ENCODE measurements around the gene NRXN3.

Gene NRXN3

DNA sequence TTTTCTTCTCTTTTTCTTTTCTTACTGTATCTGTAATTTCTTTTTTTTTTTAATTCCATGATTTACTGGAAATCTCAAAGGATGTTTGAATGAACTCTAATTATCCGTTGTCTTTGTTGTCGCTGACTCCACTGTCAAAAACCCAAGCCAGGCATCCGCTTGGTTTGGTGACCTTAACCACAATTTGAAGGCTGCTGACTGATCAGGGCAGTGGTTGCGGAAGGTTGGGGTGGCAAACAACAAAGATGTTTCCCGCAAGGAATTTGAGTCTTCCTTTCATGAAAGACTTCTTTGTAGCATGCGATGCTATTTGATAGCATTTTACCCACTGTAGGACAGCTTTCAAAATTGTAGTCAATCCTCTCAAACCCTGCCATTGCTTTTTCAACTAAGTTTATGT lies 1027.3 kb downstream of the NRXN3 start:
- TF ChIP-seq, protein P1, sequence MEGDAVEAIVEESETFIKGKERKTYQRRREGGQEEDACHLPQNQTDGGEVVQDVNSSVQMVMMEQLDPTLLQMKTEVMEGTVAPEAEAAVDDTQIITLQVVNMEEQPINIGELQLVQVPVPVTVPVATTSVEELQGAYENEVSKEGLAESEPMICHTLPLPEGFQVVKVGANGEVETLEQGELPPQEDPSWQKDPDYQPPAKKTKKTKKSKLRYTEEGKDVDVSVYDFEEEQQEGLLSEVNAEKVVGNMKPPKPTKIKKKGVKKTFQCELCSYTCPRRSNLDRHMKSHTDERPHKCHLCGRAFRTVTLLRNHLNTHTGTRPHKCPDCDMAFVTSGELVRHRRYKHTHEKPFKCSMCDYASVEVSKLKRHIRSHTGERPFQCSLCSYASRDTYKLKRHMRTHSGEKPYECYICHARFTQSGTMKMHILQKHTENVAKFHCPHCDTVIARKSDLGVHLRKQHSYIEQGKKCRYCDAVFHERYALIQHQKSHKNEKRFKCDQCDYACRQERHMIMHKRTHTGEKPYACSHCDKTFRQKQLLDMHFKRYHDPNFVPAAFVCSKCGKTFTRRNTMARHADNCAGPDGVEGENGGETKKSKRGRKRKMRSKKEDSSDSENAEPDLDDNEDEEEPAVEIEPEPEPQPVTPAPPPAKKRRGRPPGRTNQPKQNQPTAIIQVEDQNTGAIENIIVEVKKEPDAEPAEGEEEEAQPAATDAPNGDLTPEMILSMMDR (conservative IDR thresholded peaks at IDR 0.05; ENCODE audit: low read length): no peak
- DNase-seq (ENCODE audit: low read depth): no peak
- no peak overlapping the region for H3K4me3 ChIP-seq (ENCODE audit: low read length)

DNA sequence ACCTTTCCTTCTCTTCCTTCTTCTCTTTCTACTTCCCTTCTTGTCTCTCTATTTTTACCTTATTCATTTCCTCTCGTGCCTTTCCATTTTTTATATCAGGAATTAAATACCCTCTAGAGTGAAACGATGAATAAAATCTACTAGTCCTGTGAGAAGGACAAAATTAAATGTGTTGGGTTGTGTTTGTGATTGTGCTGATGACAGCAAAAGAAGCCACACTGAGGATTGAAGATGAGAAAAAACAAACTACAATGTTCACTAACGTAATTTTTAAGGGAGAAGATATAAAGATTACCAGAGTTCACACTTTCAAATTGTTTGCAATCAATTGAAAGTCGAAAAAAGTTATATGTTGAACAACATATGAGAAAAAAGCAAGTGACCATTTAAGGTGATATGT lies 1029.0 kb downstream of the NRXN3 start:
- TF ChIP-seq, protein P1 (conservative IDR thresholded peaks at IDR 0.05; ENCODE audit: low read length): no peak
- H3K4me3 ChIP-seq (ENCODE audit: low read length): no peak overlapping the region
- no peak for DNase-seq (ENCODE audit: low read depth)

DNA sequence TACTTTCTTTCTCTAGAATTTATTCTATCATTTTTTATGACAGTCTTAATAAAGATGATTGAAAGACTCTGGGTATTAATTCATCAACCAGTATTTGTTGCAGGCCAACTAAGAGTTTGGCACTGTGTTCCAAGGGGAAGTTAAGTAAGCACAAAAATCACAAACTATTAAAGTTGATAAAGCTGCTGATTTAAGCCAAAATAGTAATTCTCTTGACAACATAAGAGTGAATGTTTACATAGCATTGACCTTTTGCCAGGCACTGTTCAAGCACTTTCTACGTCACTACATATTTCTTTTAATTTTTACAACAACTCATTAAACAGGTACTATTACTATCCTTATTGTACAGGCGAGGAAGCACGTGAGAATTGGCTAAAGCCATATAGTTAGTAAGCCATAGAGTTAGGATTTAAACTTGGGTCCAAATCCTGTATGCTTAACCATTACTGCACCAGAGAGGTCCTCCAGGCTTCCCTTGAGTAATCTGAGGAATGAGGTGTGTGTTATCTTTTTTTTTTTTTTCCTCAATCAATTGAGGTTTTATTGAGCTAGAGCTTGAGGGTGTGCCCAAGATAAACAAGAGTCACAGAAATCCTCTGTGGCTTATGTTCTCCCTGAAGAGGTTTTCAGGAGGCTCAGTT lies 1031.5 kb downstream of the NRXN3 start:
- no peak for DNase-seq (ENCODE audit: low read depth)
- TF ChIP-seq, protein P1 (conservative IDR thresholded peaks at IDR 0.05; ENCODE audit: low read length): no peak
- H3K4me3 ChIP-seq (ENCODE audit: low read length): no peak overlapping the region

DNA sequence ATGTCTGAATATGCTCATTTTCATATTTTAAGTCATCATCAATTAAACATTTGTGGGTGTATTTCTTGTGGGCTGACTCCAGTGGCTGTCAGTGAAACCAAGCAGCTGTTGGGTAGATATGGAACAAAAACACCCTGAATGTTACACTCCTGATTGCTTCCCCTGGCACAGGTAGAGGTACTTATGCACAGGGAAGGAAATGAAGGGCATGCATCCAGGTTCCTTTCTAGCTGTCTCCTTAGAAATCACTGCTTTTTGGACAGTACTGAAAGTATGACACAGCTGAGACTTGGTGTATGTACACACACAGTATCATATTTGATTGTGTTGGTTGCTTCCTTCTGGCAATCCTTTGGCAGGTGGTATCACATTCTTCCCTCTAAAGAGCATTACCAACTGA lies 1034.4 kb downstream of the NRXN3 start:
- TF ChIP-seq, protein P1 (conservative IDR thresholded peaks at IDR 0.05; ENCODE audit: low read length): no peak
- no peak overlapping the region for H3K4me3 ChIP-seq (ENCODE audit: low read length)
- DNase-seq (ENCODE audit: low read depth): no peak

DNA sequence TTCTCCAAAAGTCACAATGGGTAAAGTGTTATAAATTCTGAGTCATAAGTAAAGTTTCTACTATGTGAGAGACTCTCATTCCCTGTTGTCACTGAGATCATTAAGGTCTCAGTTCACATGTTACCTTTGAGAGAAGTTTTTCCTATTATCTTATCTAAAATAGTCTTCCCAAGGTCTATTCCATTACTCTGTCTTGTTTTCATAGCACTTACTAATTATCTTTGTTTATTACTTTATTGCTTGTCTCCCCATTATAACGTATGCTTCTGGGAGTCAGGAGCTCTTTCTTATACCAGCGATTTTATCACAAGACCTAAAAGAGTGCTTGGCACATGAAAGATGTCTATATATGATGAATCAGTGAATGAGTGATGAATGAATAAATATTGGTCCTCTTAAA lies 1039.2 kb downstream of the NRXN3 start:
- TF ChIP-seq, protein P1 (conservative IDR thresholded peaks at IDR 0.05; ENCODE audit: low read length): no peak
- H3K4me3 ChIP-seq (ENCODE audit: low read length): no peak overlapping the region
- no peak for DNase-seq (ENCODE audit: low read depth)

DNA sequence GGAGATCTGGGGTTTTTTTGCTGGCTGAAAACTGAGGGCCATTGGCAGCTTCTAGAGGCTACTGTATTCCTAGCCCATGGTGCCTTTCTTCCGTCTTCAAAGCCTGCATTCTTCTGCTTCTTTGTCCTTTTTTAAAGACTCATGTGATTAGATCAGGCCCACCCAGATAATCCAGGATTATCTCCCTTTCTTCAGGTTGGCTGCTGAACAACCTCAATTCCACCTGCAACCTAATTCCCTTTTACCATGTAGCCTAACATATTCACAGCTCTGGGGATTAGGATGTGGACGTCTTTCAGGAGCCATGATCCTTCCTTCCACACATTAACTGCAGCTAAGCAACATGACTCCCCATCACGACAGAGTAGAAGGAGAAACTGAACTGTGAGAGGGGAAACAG lies 1055.6 kb downstream of the NRXN3 start:
- TF ChIP-seq, protein P1 (conservative IDR thresholded peaks at IDR 0.05; ENCODE audit: low read length): no peak
- no peak for DNase-seq (ENCODE audit: low read depth)
- H3K4me3 ChIP-seq (ENCODE audit: low read length): no peak overlapping the region

DNA sequence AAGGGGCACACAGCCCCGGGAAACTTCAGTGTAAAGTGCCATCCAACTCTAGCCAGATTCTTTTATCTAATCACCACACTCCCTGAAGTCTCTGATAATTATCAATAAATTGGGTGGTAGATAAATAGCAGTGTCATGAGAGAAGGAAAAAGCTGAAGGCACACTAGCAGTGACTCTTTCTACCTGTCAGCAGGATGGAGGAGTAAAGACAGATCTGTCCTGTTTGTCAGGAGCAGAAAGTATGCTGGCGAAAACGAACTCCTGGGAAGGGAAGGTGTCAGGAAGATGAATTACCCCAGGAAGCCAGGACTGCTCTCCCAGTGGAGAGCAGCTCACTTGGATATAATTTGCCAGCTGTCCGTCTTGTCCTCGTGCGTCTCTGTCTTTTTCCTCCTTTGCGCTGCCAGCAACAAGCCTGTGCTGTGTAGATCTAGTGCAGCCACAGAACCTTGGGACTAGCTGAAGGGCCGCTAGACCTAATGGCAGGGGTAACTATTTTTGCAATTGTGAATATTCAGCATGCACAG lies 1059.3 kb downstream of the NRXN3 start:
- no peak overlapping the region for H3K4me3 ChIP-seq (ENCODE audit: low read length)
- TF ChIP-seq, protein P1 (conservative IDR thresholded peaks at IDR 0.05; ENCODE audit: low read length): no peak
- no peak for DNase-seq (ENCODE audit: low read depth)
